ENCODE data around the gene PLCH2. TPM values are rescaled to one million over a fixed set of nuclear protein-coding genes. Genes with fewer than 3 reads are reported as not detected.

Gene PLCH2
- total RNA-seq, 1 experiment from 2014 or later: 7.2 TPM

- no TSS peak for BruUV-seq (replicated peaks)
- Histone ChIP-seq H2AFZ (ENCODE audit: low read length) (no peak overlapping the region), H3K9ac (ENCODE audit: low read length) (no peak overlapping the region), H3K27ac (ENCODE audit: low read length) (no peak overlapping the region), H3F3A (ENCODE audit: low read length, unreplicated experiment) (no peaks in the 10 kb centered on the region), H4K20me1 (ENCODE audit: low read length) (no peaks in the 10 kb centered on the region), H3K4me1 (ENCODE audit: insufficient read depth, low read length) (no peaks in the 10 kb centered on the region), H3K4me2 (ENCODE audit: low read length) (no peak overlapping the region), H3K79me2 (ENCODE audit: low read length) (no peaks in the 10 kb centered on the region), H3K9me3 (ENCODE audit: low read length) (no peaks in the 10 kb centered on the region), H3K36me3 (ENCODE audit: low read depth, low read length) (peaks cover 67% of the 10 kb centered on the region), H3K4me3 (ENCODE audit: low read length) (no peak overlapping the region), H3K9me2 (replicated peaks; ENCODE audit: low read length) (no peaks in the 10 kb centered on the region), H3K27me3 (ENCODE audit: low read length) (no peaks in the 10 kb centered on the region)
- CTCF ChIA-PET: interaction anchor here (0.6 kb wide), 1 partner anchor 32 kb away, joined by 4 read pairs; no protein-coding TSS in a partner anchor
- ATAC-seq: peak; percentile 37
- no peak for TF ChIP-seq EZH2phosphoT487 (IDR thresholded peaks at IDR 0.05; ENCODE audit: borderline replicate concordance, low read length)
- no peak for TF ChIP-seq EZH2 (IDR thresholded peaks at IDR 0.05; ENCODE audit: low read length, unreplicated experiment)
- peak; percentile 51 for TF ChIP-seq CTCF (conservative IDR thresholded peaks at IDR 0.05; ENCODE audit: low read depth, low read length)
- intact Hi-C loops (cut with micrococcal nuclease): no loop called here
- POLR2A ChIA-PET (ENCODE audit: unreplicated experiment): no interaction called here
- no peak for DNase-seq
Measured at GRCh38 chr1:2514863-2515762, 39.0 kb downstream of the PLCH2 start.

- Histone ChIP-seq H3K4me2 (ENCODE audit: low read length) (no peak overlapping the region), H3K79me2 (ENCODE audit: low read length) (no peaks in the 10 kb centered on the region), H3F3A (ENCODE audit: low read length, unreplicated experiment) (no peaks in the 10 kb centered on the region), H3K27ac (ENCODE audit: low read length) (no peak overlapping the region), H3K4me3 (ENCODE audit: low read length) (no peak overlapping the region), H3K36me3 (ENCODE audit: low read depth, low read length) (peaks cover 65% of the 10 kb centered on the region), H2AFZ (ENCODE audit: low read length) (no peak overlapping the region), H4K20me1 (ENCODE audit: low read length) (no peaks in the 10 kb centered on the region), H3K27me3 (ENCODE audit: low read length) (no peaks in the 10 kb centered on the region), H3K9ac (ENCODE audit: low read length) (no peak overlapping the region), H3K9me3 (ENCODE audit: low read length) (no peaks in the 10 kb centered on the region), H3K9me2 (replicated peaks; ENCODE audit: low read length) (no peaks in the 10 kb centered on the region), H3K4me1 (ENCODE audit: insufficient read depth, low read length) (no peaks in the 10 kb centered on the region)
- no TSS peak for BruUV-seq (replicated peaks)
- intact Hi-C loops (cut with micrococcal nuclease): no loop called here
- ChIA-PET CTCF (no interaction called here), POLR2A (ENCODE audit: unreplicated experiment) (no interaction called here)
- ATAC-seq: no peak
- no peak for TF ChIP-seq EZH2 (IDR thresholded peaks at IDR 0.05; ENCODE audit: low read length, unreplicated experiment)
- no peak for TF ChIP-seq CTCF (conservative IDR thresholded peaks at IDR 0.05; ENCODE audit: low read depth, low read length)
- TF ChIP-seq EZH2phosphoT487 (IDR thresholded peaks at IDR 0.05; ENCODE audit: borderline replicate concordance, low read length): no peak
- no peak for DNase-seq
Measured at GRCh38 chr1:2515763-2516080, 39.6 kb downstream of the PLCH2 start.

GRCh38 chr1:2516124-2516523 lies 40.0 kb downstream of the PLCH2 start:
- H2AFZ ChIP-seq (ENCODE audit: low read length): no peak overlapping the region
- no peaks in the 10 kb centered on the region for H3K27me3 ChIP-seq (ENCODE audit: low read length)
- H3K36me3 ChIP-seq (ENCODE audit: low read depth, low read length): peaks cover 65% of the 10 kb centered on the region
- no peak overlapping the region for H3K4me2 ChIP-seq (ENCODE audit: low read length)
- no peaks in the 10 kb centered on the region for H3K9me3 ChIP-seq (ENCODE audit: low read length)
- no peaks in the 10 kb centered on the region for H3K4me1 ChIP-seq (ENCODE audit: insufficient read depth, low read length)
- H3F3A ChIP-seq (ENCODE audit: low read length, unreplicated experiment): no peaks in the 10 kb centered on the region
- no peak for TF ChIP-seq EZH2 (IDR thresholded peaks at IDR 0.05; ENCODE audit: low read length, unreplicated experiment)
- no peak for TF ChIP-seq CTCF (conservative IDR thresholded peaks at IDR 0.05; ENCODE audit: low read depth, low read length)
- TF ChIP-seq EZH2phosphoT487 (IDR thresholded peaks at IDR 0.05; ENCODE audit: borderline replicate concordance, low read length): no peak
- no peak overlapping the region for H3K4me3 ChIP-seq (ENCODE audit: low read length)
- no peak overlapping the region for H3K27ac ChIP-seq (ENCODE audit: low read length)
- DNase-seq (no peak), ATAC-seq (no peak)
- peaks cover 4% of the 10 kb centered on the region for H3K79me2 ChIP-seq (ENCODE audit: low read length)
- ChIA-PET CTCF (no interaction called here), POLR2A (ENCODE audit: unreplicated experiment) (no interaction called here)
- H3K9ac ChIP-seq (ENCODE audit: low read length): no peak overlapping the region
- no peaks in the 10 kb centered on the region for H3K9me2 ChIP-seq (replicated peaks; ENCODE audit: low read length)
- intact Hi-C loops (cut with micrococcal nuclease): no loop called here
- H4K20me1 ChIP-seq (ENCODE audit: low read length): no peaks in the 10 kb centered on the region
- no TSS peak for BruUV-seq (replicated peaks)

Data from PC-3 (cell line).